ENCODE results near the gene ACOXL.
"Not testable (repeated sequence)": the region's sequence is repeated elsewhere in the genome, so short reads cannot be mapped to it uniquely, and the experiment has no call there.

DNA sequence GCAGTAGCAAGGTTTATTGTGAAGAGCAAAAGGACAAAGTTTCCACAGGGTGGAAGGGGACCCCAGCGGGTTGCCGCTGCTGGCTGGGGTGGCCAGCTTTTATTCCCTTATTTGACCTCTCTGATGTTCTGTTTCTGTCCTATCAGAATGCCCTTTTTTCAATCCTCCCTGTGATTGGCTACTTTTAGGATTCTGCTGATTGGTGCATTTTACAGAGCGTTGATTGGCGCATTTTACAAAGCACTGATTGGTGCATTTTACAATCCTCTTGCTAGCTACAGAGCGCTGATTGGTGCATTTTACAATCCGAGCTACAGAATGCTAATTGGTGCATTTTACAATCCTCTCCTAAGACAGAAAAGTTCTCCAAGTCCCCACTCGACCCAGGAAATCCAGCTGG is 123.5 kb downstream of the ACOXL start:
- TF ChIP-seq, protein P1, sequence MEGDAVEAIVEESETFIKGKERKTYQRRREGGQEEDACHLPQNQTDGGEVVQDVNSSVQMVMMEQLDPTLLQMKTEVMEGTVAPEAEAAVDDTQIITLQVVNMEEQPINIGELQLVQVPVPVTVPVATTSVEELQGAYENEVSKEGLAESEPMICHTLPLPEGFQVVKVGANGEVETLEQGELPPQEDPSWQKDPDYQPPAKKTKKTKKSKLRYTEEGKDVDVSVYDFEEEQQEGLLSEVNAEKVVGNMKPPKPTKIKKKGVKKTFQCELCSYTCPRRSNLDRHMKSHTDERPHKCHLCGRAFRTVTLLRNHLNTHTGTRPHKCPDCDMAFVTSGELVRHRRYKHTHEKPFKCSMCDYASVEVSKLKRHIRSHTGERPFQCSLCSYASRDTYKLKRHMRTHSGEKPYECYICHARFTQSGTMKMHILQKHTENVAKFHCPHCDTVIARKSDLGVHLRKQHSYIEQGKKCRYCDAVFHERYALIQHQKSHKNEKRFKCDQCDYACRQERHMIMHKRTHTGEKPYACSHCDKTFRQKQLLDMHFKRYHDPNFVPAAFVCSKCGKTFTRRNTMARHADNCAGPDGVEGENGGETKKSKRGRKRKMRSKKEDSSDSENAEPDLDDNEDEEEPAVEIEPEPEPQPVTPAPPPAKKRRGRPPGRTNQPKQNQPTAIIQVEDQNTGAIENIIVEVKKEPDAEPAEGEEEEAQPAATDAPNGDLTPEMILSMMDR (IDR thresholded peaks at IDR 0.05): not testable (repeated sequence)
- not testable (repeated sequence) for TF ChIP-seq POLR2A (IDR thresholded peaks at IDR 0.05)

All from transverse colon (tissue), 3 donors.